Body of pancreas (tissue), 4 donors: Measurements from ENCODE around the gene SBNO2.

ENCODE experiments used
- POLR2A ChIP-seq, 3 donors: fragments of 450-650 bp; IDR thresholded peaks; one replicate each; pipeline ENCODE4 v1.6.1; 2016; ENCODE audit warnings: antibody characterized with exemption in 3 of 3, mild to moderate bottlenecking in 2 of 3
- TF ChIP-seq, protein P1 (sequence below), 7 experiments: fragments of 450-650 bp in 4 of 7; fragments of 200-600 bp in 3 of 7; sonication (generic) in 3 of 7; IDR thresholded peaks; one replicate each; pipeline ENCODE4 v1.5.1; 2016 to 2019; ENCODE audit warnings: antibody characterized with exemption in 7 of 7

- TF ChIP-seq, protein P1, sequence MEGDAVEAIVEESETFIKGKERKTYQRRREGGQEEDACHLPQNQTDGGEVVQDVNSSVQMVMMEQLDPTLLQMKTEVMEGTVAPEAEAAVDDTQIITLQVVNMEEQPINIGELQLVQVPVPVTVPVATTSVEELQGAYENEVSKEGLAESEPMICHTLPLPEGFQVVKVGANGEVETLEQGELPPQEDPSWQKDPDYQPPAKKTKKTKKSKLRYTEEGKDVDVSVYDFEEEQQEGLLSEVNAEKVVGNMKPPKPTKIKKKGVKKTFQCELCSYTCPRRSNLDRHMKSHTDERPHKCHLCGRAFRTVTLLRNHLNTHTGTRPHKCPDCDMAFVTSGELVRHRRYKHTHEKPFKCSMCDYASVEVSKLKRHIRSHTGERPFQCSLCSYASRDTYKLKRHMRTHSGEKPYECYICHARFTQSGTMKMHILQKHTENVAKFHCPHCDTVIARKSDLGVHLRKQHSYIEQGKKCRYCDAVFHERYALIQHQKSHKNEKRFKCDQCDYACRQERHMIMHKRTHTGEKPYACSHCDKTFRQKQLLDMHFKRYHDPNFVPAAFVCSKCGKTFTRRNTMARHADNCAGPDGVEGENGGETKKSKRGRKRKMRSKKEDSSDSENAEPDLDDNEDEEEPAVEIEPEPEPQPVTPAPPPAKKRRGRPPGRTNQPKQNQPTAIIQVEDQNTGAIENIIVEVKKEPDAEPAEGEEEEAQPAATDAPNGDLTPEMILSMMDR (IDR thresholded peaks at IDR 0.05), result no peak
- no peak for TF ChIP-seq POLR2A (IDR thresholded peaks at IDR 0.05)
Measured at GRCh38 chr19:1157931-1158884, 15.9 kb downstream of the SBNO2 start.
